ACC112 (cell line): Measurements from ENCODE around the gene ANKRD34A.

ENCODE experiments used
- H2AFZ ChIP-seq: fragments of 200-600 bp; sonication (generic); one replicate; pipeline ENCODE4 v1.6.0; 2017; ENCODE audit warnings: antibody characterized with exemption, low read length; ENCODE audit not compliant: unreplicated experiment
- H3K27ac ChIP-seq: fragments of 200-600 bp; sonication (generic); 2 replicates; pipeline ENCODE4 v1.5.1; 2014; ENCODE audit warnings: low read depth, mild to moderate bottlenecking, antibody characterized with exemption, low read length, moderate library complexity
- H3K27me3 ChIP-seq: fragments of 200-600 bp; sonication (generic); 2 replicates; pipeline ENCODE4 v1.6.1; 2014; ENCODE audit warnings: mild to moderate bottlenecking, antibody characterized with exemption, low read length, moderate library complexity, mixed read lengths; ENCODE audit not compliant: insufficient read depth
- H3K36me3 ChIP-seq: fragments of 200-600 bp; sonication (generic); 2 replicates; pipeline ENCODE4 v1.6.1; 2016; ENCODE audit warnings: mild to moderate bottlenecking, antibody characterized with exemption, low read length, moderate library complexity, mixed read lengths; ENCODE audit not compliant: insufficient read depth
- H3K4me1 ChIP-seq: fragments of 200-600 bp; sonication (generic); one replicate; pipeline ENCODE4 v1.6.1; 2016; ENCODE audit warnings: low read length, mixed read lengths; ENCODE audit not compliant: insufficient read depth, unreplicated experiment, control insufficient read depth
- H3K4me3 ChIP-seq: fragments of 200-600 bp; sonication (generic); 2 replicates; pipeline ENCODE4 v1.5.1; 2014; ENCODE audit warnings: mild to moderate bottlenecking, low read depth, low read length
- H3K79me2 ChIP-seq: fragments of 200-600 bp; sonication (generic); one replicate; pipeline ENCODE4 v1.6.0; 2016; ENCODE audit warnings: low read length; ENCODE audit not compliant: control insufficient read depth, unreplicated experiment, insufficient read depth

The ANKRD34A gene

GRCh38 chr1:145988773-145989172 is 24.4 kb upstream of the ANKRD34A start:
- Histone ChIP-seq H3K4me1 (peaks cover 30% of the 10 kb centered on the region), H3K27me3 (no peaks in the 10 kb centered on the region), H3K36me3 (peaks cover 14% of the 10 kb centered on the region), H3K27ac (no peak overlapping the region), H2AFZ (no peak overlapping the region), H3K4me3 (no peak overlapping the region), H3K79me2 (peaks cover 9% of the 10 kb centered on the region)

- Histone ChIP-seq H3K79me2 (peaks cover 1% of the 10 kb centered on the region), H3K27ac (no peak overlapping the region), H3K4me1 (peaks cover 27% of the 10 kb centered on the region), H2AFZ (no peak overlapping the region), H3K27me3 (no peaks in the 10 kb centered on the region), H3K4me3 (no peak overlapping the region), H3K36me3 (peaks cover 5% of the 10 kb centered on the region)
Measured at GRCh38 chr1:145987926-145988325, 23.6 kb upstream of the ANKRD34A start.

GRCh38 chr1:145986551-145986950 is 22.2 kb upstream of the ANKRD34A start:
- Histone ChIP-seq H3K27me3 (no peaks in the 10 kb centered on the region), H3K36me3 (no peaks in the 10 kb centered on the region; the same call in 1 of the 2 replicates), H2AFZ (no peak overlapping the region), H3K4me3 (no peak overlapping the region), H3K27ac (peak overlapping the region; percentile 70), H3K79me2 (no peaks in the 10 kb centered on the region), H3K4me1 (peaks cover 30% of the 10 kb centered on the region)

- Histone ChIP-seq H3K27ac (peak overlapping the region; percentile 70), H3K4me1 (peaks cover 31% of the 10 kb centered on the region), H3K4me3 (no peak overlapping the region), H3K27me3 (no peaks in the 10 kb centered on the region), H3K79me2 (no peaks in the 10 kb centered on the region), H2AFZ (peak overlapping the region; percentile 16), H3K36me3 (no peaks in the 10 kb centered on the region)
Measured at GRCh38 chr1:145985502-145986439, 21.4 kb upstream of the ANKRD34A start.

- Histone ChIP-seq H3K27ac (peak overlapping the region; percentile 70), H3K27me3 (no peaks in the 10 kb centered on the region), H3K4me3 (no peak overlapping the region), H3K79me2 (no peaks in the 10 kb centered on the region), H2AFZ (peak overlapping the region; percentile 16), H3K36me3 (no peaks in the 10 kb centered on the region), H3K4me1 (peaks cover 37% of the 10 kb centered on the region)
Measured at GRCh38 chr1:145985129-145985501, 20.7 kb upstream of the ANKRD34A start.

GRCh38 chr1:145983960-145984830 is 19.8 kb upstream of the ANKRD34A start:
- H3K4me1 ChIP-seq, result peaks cover 45% of the 10 kb centered on the region
- no peaks in the 10 kb centered on the region for H3K79me2 ChIP-seq
- no peak overlapping the region for H3K27ac ChIP-seq
- no peak overlapping the region for H3K4me3 ChIP-seq
- H2AFZ ChIP-seq, result no peak overlapping the region
- H3K36me3 ChIP-seq, result no peaks in the 10 kb centered on the region
- H3K27me3 ChIP-seq, result no peaks in the 10 kb centered on the region

GRCh38 chr1:145983206-145983675 is 18.9 kb upstream of the ANKRD34A start:
- no peaks in the 10 kb centered on the region for H3K36me3 ChIP-seq
- H3K27me3 ChIP-seq, result no peaks in the 10 kb centered on the region
- no peaks in the 10 kb centered on the region for H3K79me2 ChIP-seq
- peaks cover 54% of the 10 kb centered on the region for H3K4me1 ChIP-seq
- no peak overlapping the region for H3K4me3 ChIP-seq
- no peak overlapping the region for H2AFZ ChIP-seq
- H3K27ac ChIP-seq, result no peak overlapping the region

GRCh38 chr1:145982010-145982723 is 17.8 kb upstream of the ANKRD34A start:
- Histone ChIP-seq H3K27me3 (no peaks in the 10 kb centered on the region), H3K4me1 (peaks cover 64% of the 10 kb centered on the region), H3K79me2 (no peaks in the 10 kb centered on the region), H3K27ac (no peak overlapping the region), H2AFZ (no peak overlapping the region), H3K36me3 (no peaks in the 10 kb centered on the region), H3K4me3 (no peak overlapping the region)

GRCh38 chr1:145980457-145980994 is 16.2 kb upstream of the ANKRD34A start:
- Histone ChIP-seq H3K27ac (peak overlapping the region; percentile 93), H3K36me3 (no peaks in the 10 kb centered on the region), H2AFZ (no peak overlapping the region), H3K4me1 (peaks cover 55% of the 10 kb centered on the region), H3K4me3 (0 out of 2 replicates have a peak overlapping the region, but pooled peaks have one; percentile 53), H3K79me2 (no peaks in the 10 kb centered on the region), H3K27me3 (no peaks in the 10 kb centered on the region)
